Measurements from ENCODE around the gene TNNI2. TPM values are rescaled to one million over a fixed set of nuclear protein-coding genes. Genes with fewer than 3 reads are reported as not detected.
"Not testable (repeated sequence)": the region's sequence is repeated elsewhere in the genome, so short reads cannot be mapped to it uniquely, and the experiment has no call there.

TNNI2 gene
- total and polyA plus RNA-seq, 2 donors (not counting 3 experiments of a cell fraction or from before 2014, with no cell fraction given): not detected

DNA sequence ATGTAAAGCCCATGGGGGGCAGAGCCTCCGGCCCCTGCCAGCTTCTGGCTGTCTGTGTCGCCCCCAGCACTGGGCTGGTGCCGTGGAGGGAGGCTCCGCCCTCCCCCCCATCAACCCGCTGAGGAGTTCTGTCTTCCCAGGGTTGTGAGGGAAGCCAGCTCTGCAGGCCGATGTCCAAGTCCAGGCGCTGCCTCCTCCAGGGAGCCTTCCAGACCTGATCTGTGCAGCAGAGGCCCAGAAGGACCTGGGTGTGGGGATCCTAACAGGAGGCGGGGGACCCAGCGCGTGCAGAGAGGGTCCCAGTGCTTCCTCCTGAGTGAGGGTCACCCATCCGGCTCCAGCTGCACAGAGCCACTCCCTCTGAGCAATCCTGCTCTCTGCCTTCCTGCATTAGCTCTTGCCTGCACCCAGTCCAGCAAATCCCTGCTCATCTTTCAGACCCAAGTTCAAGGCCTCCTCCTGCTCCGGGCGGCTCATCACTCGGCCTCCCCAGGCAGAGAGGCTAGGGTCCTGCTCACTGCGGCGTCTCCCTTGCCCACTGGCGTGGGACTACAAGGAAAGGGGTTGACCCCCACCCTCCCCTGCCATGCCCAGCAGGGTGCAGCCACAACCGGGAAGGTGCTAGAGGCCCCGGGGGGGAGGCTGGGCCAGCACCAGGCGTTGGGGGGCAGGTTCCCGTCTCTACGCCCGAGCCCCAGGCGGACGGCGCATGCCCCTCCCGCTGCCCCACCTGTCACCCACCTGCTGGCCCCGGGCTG lies 36.5 kb downstream of the TNNI2 start:
- intact Hi-C loops (cut with micrococcal nuclease): no loop called here
- Histone ChIP-seq H3K79me2 (ENCODE audit: control insufficient read depth, insufficient read depth, low read length) (no peaks in the 10 kb centered on the region), H2AFZ (ENCODE audit: low read depth, low read length) (no peak overlapping the region), H3K4me2 (ENCODE audit: insufficient read depth, low read length) (no peak overlapping the region), H3K9me3 (replicated peaks; ENCODE audit: control insufficient read depth, insufficient read depth, low read length) (no peaks in the 10 kb centered on the region), H3K27me3 (ENCODE audit: control insufficient read depth in 2 of 2, insufficient read depth in 2 of 2, low read length in 2 of 2) (peaks cover 0 to 3% of the 10 kb centered on the region in 2 experiments), H4K20me1 (replicated peaks; ENCODE audit: control insufficient read depth, extremely low read depth, insufficient read depth, low read length) (no peaks in the 10 kb centered on the region), H3K9ac (replicated peaks; ENCODE audit: extremely low read depth, insufficient read depth, low read length) (no peak overlapping the region), H3K27ac (ENCODE audit: insufficient read depth, low read depth, low read length) (no peak overlapping the region), H3K4me3 (replicated peaks in 1 of 3; ENCODE audit: insufficient read depth in 1 of 3, low read depth in 1 of 3, low read length in 3 of 3) (no peak overlapping the region), H3K4me1 (ENCODE audit: control insufficient read depth, extremely low read depth, insufficient read depth, low read length) (no peaks in the 10 kb centered on the region), H3K9me1 (replicated peaks; ENCODE audit: control insufficient read depth, extremely low read depth, insufficient read depth, low read length) (no peaks in the 10 kb centered on the region), H3K36me3 (ENCODE audit: control insufficient read depth in 2 of 2, extremely low read depth in 1 of 2, insufficient read depth in 2 of 2, low read length in 2 of 2) (no peaks in the 10 kb centered on the region)
- ChIA-PET POLR2A (no interaction called here), CTCF (interaction anchor here (0.9 to 4.9 kb wide), 5 partner anchors 31 to 281 kb away, joined by 3 to 53 read pairs (median 6); no protein-coding TSS in a partner anchor)
- TF ChIP-seq, protein P1, sequence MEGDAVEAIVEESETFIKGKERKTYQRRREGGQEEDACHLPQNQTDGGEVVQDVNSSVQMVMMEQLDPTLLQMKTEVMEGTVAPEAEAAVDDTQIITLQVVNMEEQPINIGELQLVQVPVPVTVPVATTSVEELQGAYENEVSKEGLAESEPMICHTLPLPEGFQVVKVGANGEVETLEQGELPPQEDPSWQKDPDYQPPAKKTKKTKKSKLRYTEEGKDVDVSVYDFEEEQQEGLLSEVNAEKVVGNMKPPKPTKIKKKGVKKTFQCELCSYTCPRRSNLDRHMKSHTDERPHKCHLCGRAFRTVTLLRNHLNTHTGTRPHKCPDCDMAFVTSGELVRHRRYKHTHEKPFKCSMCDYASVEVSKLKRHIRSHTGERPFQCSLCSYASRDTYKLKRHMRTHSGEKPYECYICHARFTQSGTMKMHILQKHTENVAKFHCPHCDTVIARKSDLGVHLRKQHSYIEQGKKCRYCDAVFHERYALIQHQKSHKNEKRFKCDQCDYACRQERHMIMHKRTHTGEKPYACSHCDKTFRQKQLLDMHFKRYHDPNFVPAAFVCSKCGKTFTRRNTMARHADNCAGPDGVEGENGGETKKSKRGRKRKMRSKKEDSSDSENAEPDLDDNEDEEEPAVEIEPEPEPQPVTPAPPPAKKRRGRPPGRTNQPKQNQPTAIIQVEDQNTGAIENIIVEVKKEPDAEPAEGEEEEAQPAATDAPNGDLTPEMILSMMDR (IDR thresholded peaks at IDR 0.05; ENCODE audit: extremely low read depth in 1 of 2, insufficient read depth in 1 of 2, low read depth in 1 of 2, low read length in 2 of 2): no peak
- no peak for TF ChIP-seq JUN (IDR thresholded peaks at IDR 0.05; ENCODE audit: borderline replicate concordance, insufficient read depth, insufficient read length, low read depth)
- no TSS peak for BruUV-seq (replicated peaks)
- DNase-seq (ENCODE audit: low read depth, low spot score) (no peak), FAIRE-seq (no peak)
- dilution Hi-C loops (cut with MboI; ENCODE audit: extremely low pct_ligation_motif_present, low sequenced_read_pairs): no loop called here

DNA sequence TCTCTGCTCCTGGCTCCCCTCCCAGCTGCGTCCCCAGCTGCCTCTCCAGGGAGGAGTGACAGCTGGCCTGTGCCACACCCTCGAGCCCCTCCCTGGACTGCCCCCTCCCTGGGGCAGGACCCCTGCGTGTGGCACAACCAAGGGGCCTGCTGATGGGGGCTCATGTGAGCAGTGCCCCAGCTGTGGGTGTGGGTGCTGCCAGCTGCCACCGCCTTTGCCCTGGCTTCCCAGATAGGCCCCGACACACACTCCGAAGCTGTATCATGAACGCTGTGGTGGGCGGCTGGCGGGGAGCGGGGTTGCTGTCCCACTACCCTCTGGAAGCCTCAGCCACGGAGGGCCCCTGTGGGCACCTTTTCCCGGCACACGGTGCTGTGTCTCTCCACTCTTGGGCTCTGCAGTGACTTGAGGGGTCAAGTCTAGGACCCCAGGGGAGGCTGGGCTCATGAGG lies 37.1 kb downstream of the TNNI2 start:
- H3K27me3 ChIP-seq (ENCODE audit: control insufficient read depth in 2 of 2, insufficient read depth in 2 of 2, low read length in 2 of 2); H2AFZ ChIP-seq (ENCODE audit: low read depth, low read length); H3K79me2 ChIP-seq (ENCODE audit: control insufficient read depth, insufficient read depth, low read length); DNase-seq (ENCODE audit: low read depth, low spot score); H3K27ac ChIP-seq (ENCODE audit: insufficient read depth, low read depth, low read length); H3K4me3 ChIP-seq (replicated peaks in 1 of 3; ENCODE audit: insufficient read depth in 1 of 3, low read depth in 1 of 3, low read length in 3 of 3); FAIRE-seq; H3K9ac ChIP-seq (replicated peaks; ENCODE audit: extremely low read depth, insufficient read depth, low read length); H4K20me1 ChIP-seq (replicated peaks; ENCODE audit: control insufficient read depth, extremely low read depth, insufficient read depth, low read length); H3K36me3 ChIP-seq (ENCODE audit: control insufficient read depth in 2 of 2, extremely low read depth in 1 of 2, insufficient read depth in 2 of 2, low read length in 2 of 2); dilution Hi-C loops (cut with MboI; ENCODE audit: extremely low pct_ligation_motif_present, low sequenced_read_pairs); H3K9me3 ChIP-seq (replicated peaks; ENCODE audit: control insufficient read depth, insufficient read depth, low read length); POLR2A ChIA-PET; H3K9me1 ChIP-seq (replicated peaks; ENCODE audit: control insufficient read depth, extremely low read depth, insufficient read depth, low read length); H3K4me2 ChIP-seq (ENCODE audit: insufficient read depth, low read length); H3K4me1 ChIP-seq (ENCODE audit: control insufficient read depth, extremely low read depth, insufficient read depth, low read length); BruUV-seq (replicated peaks): not testable (repeated sequence)
- intact Hi-C loops (cut with micrococcal nuclease): loop anchor here (1.0 kb wide), 1 partner anchor 276 kb away; no protein-coding TSS in a partner anchor
- CTCF ChIA-PET: interaction anchor here (0.7 to 4.9 kb wide), 13 partner anchors 10 to 281 kb away, joined by 3 to 53 read pairs (median 6); partner anchors contain the start of gene SYT8
